Erythroblast (primary cell): ENCODE data around the gene SETD1B.
"Not testable (repeated sequence)": the region's sequence is repeated elsewhere in the genome, so short reads cannot be mapped to it uniquely, and the experiment has no call there.

Experiments used
- DNase-seq, 2 experiments: peaks; one replicate each; lab custom pipeline; 2025; lab: John Stamatoyannopoulos, UW
- GATA1 ChIP-seq: IDR thresholded peaks from 2 replicates; pipeline ENCODE4 v1.6.1; 2011; ENCODE audit warnings: low read depth, mild to moderate bottlenecking, control low read depth, low read length, moderate library complexity
- POLR2A ChIP-seq: IDR thresholded peaks from 2 replicates; pipeline ENCODE4 v1.6.1; 2011; ENCODE audit warnings: mild to moderate bottlenecking, low read length

Gene SETD1B

DNA sequence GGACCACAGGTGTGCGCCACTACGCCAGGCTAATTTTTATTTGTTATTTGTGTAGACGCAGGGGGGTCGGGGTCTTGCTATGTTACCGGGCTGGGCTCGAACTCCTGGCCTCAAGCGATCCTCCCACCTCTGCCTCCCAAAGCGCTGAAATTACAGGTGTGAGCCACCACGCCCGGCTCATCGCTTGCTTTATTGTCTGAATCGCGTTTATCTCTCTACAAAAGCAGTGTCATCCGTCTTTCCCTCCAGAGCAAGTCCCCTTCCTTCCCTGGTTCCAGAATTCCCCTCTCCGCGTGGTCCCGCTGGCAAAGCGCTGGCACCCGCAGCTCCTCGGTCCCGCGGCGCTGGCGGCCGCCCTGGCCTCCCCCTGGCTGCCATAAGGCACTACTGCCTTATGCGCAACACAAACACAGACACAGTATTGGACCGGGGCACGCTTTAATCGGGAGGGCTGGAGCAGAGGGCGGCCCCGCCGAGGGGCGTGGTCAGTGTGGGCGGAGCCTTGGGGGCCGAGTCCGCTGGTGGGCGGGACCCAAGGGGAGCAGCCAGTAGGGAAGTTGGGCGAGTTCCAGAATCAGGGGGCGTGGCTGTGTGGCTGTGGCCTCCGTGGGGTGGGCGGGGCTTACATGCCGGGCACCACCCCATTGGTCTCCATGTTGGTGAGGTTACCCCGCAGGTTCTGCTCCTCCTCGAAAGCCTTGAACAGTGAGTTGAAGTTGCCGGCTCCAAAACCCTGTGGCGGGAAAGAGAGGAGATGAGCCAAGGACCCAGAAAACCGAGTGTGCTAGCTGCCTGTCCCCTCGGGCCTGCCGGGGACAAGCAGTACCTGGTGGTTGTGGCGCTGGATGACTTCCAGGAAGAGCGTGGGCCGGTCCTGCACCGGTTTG, 35.5 kb downstream of the SETD1B start:
- peak; percentile 93 for TF ChIP-seq POLR2A
- TF ChIP-seq GATA1: no peak
- peak; percentile 99 to 100 for DNase-seq

DNA sequence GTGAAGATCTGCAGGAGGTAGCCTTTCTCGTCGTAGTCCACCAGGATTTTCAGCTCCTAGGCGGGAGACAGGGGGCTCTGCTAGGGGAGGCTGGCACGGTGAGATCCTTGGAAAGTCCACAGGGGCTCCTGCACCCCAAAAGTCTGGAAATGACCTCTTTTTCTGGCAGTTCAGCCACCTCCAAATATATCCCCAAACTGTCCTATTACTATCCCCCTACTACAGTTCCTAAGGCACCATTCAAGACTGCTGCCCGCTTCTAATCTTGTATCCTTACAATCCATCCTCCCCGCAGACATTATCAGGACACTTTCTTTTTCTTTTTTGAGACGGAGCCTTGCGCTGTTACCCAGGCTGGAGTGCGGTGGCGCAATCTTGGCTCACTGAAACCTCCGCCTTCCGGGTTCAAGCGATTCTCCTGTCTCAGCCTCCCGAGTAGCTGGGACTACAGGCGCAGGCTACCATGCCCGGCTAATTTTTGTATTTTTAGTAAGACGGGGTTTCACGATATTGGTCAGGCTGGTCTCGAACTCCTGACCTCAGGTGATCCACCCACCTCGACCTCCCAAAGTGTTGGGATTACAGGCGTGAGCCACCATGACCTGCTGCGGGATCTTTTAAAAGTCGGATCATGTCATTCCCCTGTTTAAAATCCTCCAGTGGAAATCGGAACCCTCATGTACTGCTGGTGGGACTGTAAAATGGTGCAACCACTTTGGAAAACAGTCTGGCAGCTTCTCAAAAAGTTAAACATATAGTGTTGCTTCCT, 36.4 kb downstream of the SETD1B start:
- no peak for TF ChIP-seq POLR2A
- TF ChIP-seq GATA1: no peak

GRCh38 chr12:121843236-121843982, 39.6 kb downstream of the SETD1B start:
- no peak for TF ChIP-seq POLR2A
- no peak for TF ChIP-seq GATA1
- no peak for DNase-seq

More for the DNA sequence above, 36.4 kb downstream of the SETD1B start:
- DNase-seq: peak in 1 of 2 experiments; percentile 53

DNA sequence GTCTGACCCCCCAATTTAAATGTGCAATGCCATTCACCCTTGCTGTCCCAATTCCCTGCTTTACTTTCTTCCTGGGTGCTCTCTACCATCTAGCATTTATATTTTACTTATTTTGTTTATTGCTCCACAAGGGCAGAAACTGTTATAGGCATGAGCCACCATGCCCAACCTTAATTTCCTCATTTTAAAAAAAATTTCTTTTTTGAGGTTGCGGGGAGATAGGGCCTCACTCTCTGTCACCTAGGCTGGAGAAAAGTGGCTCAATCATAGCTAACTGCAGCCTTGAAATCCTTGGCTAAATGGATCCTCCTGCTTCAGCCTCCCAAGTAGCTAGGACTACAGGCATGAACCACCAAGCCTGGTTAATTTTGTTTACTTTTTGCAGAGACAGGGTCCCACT, 41.9 kb downstream of the SETD1B start:
- no peak for DNase-seq
- no peak for TF ChIP-seq POLR2A
- TF ChIP-seq GATA1: no peak

GRCh38 chr12:121849211-121849610, 45.4 kb downstream of the SETD1B start:
- DNase-seq: no peak
- TF ChIP-seq GATA1: no peak
- no peak for TF ChIP-seq POLR2A

DNA sequence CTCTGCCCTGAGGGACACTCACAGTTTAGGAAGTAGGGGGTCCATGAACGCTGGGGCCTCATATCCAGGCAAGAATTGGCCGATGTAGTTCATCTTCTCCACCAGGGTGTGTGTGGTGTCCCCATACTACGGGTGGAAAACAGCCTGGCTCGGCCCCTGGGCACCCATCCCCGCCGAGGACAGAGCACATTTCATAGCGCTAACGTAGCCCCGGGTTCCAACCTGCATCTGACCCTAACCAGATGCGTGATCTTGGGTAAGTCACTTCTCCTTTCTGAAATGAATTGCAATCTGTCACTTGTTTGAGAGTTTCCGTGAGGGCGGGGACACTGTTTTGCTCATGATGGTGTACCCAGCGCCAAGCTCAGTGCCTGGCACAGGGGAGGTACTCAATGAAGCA, 45.9 kb downstream of the SETD1B start:
- no peak for TF ChIP-seq GATA1
- TF ChIP-seq POLR2A: no peak
- DNase-seq: no peak

GRCh38 chr12:121852392-121852791, 48.6 kb downstream of the SETD1B start:
- not testable (repeated sequence) for DNase-seq

DNA sequence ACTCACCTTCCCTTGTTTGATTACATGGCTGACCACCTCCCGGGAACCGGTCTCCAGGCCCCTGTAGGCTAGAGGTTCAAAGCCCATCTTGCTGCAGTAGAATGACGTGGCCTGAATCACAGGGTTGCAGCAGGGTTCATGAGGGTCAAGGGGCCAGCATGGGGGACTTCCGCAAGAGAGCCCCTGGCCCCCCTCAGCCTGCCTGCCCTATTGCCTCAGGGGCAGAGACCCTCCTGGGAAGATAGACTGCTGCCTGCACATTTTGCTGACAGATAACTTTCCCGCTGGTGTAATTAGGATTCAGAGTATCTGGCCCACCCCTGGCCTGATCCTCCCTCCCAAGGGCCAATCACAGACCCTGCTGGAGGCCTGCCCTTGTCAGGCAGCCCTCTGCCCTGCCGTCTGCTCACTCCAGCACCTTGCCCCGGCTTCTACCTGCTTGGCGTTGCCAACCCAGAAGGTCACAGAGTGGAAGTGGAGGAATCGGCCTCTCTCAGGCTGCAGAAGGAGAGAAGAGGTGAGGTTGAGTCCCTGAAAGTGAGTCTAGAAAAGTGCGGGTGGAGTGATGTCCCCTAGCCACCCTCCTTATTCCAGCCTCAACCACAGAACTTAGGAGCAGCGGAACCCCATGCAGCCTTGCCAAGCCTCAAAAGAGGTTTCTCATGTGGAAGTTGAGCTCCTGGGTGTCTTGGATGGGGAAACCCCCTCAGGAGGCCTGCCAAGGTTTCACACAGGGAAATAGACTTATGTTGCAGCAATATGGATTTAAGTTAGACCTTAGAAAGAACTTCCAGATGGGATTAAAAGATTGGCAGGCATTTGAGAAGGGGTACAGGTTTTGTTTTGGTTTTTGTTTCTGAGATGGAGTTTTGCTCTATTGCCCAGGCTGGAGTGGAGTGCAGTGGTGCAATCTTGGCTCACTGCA, 53.8 kb downstream of the SETD1B start:
- TF ChIP-seq GATA1 (no peak), POLR2A (no peak)
- DNase-seq: peak; percentile 35 to 63

- TF ChIP-seq GATA1 (no peak), POLR2A (no peak)
- no peak for DNase-seq
These were observed 54.5 kb downstream of the SETD1B start for GRCh38 chr12:121858318-121858661.

- TF ChIP-seq GATA1: no peak
- no peak for TF ChIP-seq POLR2A
- DNase-seq: no peak
These were observed 55.1 kb downstream of the SETD1B start, which contains the start of gene HPD for GRCh38 chr12:121858662-121859572. HPD (minus strand) TSS chr12:121858859; CDS start chr12:121858823, 36 bp downstream.

GRCh38 chr12:121860257-121860656, 56.4 kb downstream of the SETD1B start:
- TF ChIP-seq POLR2A (no peak), GATA1 (no peak)

DNA sequence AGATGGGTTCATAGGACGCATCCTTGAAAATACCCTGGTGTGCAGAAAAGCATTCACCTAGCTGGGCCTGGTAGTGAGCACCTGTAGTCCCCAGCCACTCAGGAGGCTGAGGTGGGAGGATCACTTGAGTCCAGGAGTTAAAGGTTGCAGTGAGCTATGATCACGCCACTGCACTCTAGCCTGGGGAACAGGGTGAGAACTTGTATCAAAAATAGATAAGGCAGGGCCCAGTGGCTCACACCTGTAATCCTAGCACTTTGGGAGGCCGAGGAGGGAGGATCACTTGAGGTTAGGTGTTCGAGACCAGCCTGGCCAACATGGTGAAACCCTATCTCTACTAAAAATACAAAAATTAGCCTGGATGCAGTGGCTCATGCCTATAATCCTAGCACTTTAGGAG, 56.9 kb downstream of the SETD1B start:
- not testable (repeated sequence) for DNase-seq

More at GRCh38 chr12:121860257-121860656, 56.4 kb downstream of the SETD1B start:
- peak; percentile 58 for DNase-seq
